Spleen (tissue), 11 donors: ENCODE data around the gene ZNF227. TPM values are rescaled to one million over a fixed set of nuclear protein-coding genes. Genes with fewer than 3 reads are reported as not detected.
"Not testable (repeated sequence)": the region's sequence is repeated elsewhere in the genome, so short reads cannot be mapped to it uniquely, and the experiment has no call there.

Experiments
- DNase-seq: peaks from one replicate; pipeline ENCODE4 v3.0.0-alpha.2; 2020
- H3K27ac ChIP-seq, 8 donors: fragments of 200-600 bp; sonication (generic) in 7 of 8; 1 replicate in 4 of 8; 2 replicates in 4 of 8; pipeline versions ENCODE4 v1.5.0 to v1.8.0; 2016 to 2021; ENCODE audit warnings: inconsistent platforms in 4 of 8, mild to moderate bottlenecking in 4 of 8, moderate library complexity in 1 of 8
- H3K27me3 ChIP-seq, 7 donors: fragments of 200-600 bp; sonication (generic) in 6 of 7; replicated peaks in 1 of 7; 1 replicate in 4 of 7; 2 replicates in 3 of 7; pipeline versions ENCODE4 v1.5.0 to v1.8.0; 2016 to 2021; ENCODE audit warnings: inconsistent platforms in 3 of 7, mild to moderate bottlenecking in 1 of 7
- H3K36me3 ChIP-seq, 6 donors: fragments of 200-600 bp; sonication (generic) in 5 of 6; 1 replicate in 4 of 6; 2 replicates in 2 of 6; pipeline versions ENCODE4 v1.5.0 to v1.8.0; 2016 to 2021; ENCODE audit warnings: inconsistent platforms in 2 of 6
- H3K4me1 ChIP-seq, 6 donors: fragments of 200-600 bp; sonication (generic) in 5 of 6; 1 replicate in 3 of 6; 2 replicates in 3 of 6; pipeline versions ENCODE4 v1.5.0 to v1.8.0; 2016 to 2021; ENCODE audit warnings: inconsistent platforms in 3 of 6
- H3K4me3 ChIP-seq, 8 donors: fragments of 200-600 bp; sonication (generic) in 7 of 8; 1 replicate in 4 of 8; 2 replicates in 4 of 8; pipeline versions ENCODE4 v1.5.0 to v1.8.0; 2016 to 2021; ENCODE audit warnings: inconsistent platforms in 4 of 8, mild to moderate bottlenecking in 4 of 8, moderate library complexity in 2 of 8
- H3K9me3 ChIP-seq, 8 donors: fragments of 200-600 bp; sonication (generic) in 7 of 8; 1 replicate in 4 of 8; 2 replicates in 4 of 8; pipeline versions ENCODE4 v1.5.0 to v1.8.0; 2016 to 2021; ENCODE audit warnings: inconsistent platforms in 4 of 8
- CTCF ChIP-seq, 11 experiments: fragments of 200-600 bp in 7 of 11; fragments of 450-650 bp in 4 of 11; sonication (generic) in 4 of 11; IDR thresholded peaks in 8 of 11; conservative IDR thresholded peaks in 3 of 11; 1 replicate in 7 of 11; 2 replicates in 4 of 11; pipeline versions ENCODE4 v1.4.0 to v1.8.0; 2016 to 2021; ENCODE audit warnings: antibody characterized with exemption in 11 of 11, inconsistent platforms in 4 of 11, mild to moderate bottlenecking in 1 of 11
- POLR2A ChIP-seq, 3 donors: fragments of 450-650 bp; IDR thresholded peaks; one replicate each; pipeline ENCODE4 v1.5.1; 2017; ENCODE audit warnings: antibody characterized with exemption in 3 of 3, mild to moderate bottlenecking in 1 of 3
- POLR2AphosphoS5 ChIP-seq, 3 donors: sonication (generic); formaldehyde crosslinking; IDR thresholded peaks; one replicate each; pipeline ENCODE4 v1.5.1; 2017; ENCODE audit warnings: antibody characterized with exemption in 3 of 3
- WGBS, 5 donors: extraction: QIAGEN DNeasy Blood & Tissue Kit in 3 of 5; methylation state at CpG; one replicate each; pipeline versions ENCODE4 v1.1.5 to v1.1.7; 2013 to 2018; 5-methylcytosine and 5-hydroxymethylcytosine counted together
- intact Hi-C: fragments of 100-400 bp; cut with DNase I; formaldehyde crosslinking; loops from one replicate; pipeline ENCODE4 v1.15.0; 2023; ENCODE audit warnings: low total_unique reads
- polyA plus RNA-seq, 3 donors: library from polyadenylated mRNA; stranded (reverse); fragments of 200-250 nt; gene quantifications; one replicate each; pipeline ENCODE4 v1.2.1, GENCODE V29; 2013
- total RNA-seq, 7 donors: library from RNA; depleted of rRNA in 3 of 7; stranded (reverse); fragments of >200 nt in 3 of 7; fragmentation: NEBNext Ultra II Directional in 4 of 7; extraction: Animal tissue kit (Norgen Biotek cat#: 25700) in 4 of 7; gene quantifications; one replicate each; pipeline versions ENCODE4 v1.1.0 to v1.2.1, GENCODE V29; 2016 to 2021
- donor health status: healthy with polysubstance abuse.
- donor health status: DM: no; HTN: no; CAD: no; lungs with moderate emphysema.
- donor health status: DM: no; HTN: no; CAD: no.
- donor health status: Bipolar disorder and iron deficiency.
- donor health status: healthy.
- donor health status: DM: no; HTN: no; CAD: no.
- donor health status: DM: yes; HTN: yes; CAD: no.

Gene ZNF227
- total and polyA plus RNA-seq, 10 donors: 4.7 to 32.6 (median 29.8) TPM

DNA sequence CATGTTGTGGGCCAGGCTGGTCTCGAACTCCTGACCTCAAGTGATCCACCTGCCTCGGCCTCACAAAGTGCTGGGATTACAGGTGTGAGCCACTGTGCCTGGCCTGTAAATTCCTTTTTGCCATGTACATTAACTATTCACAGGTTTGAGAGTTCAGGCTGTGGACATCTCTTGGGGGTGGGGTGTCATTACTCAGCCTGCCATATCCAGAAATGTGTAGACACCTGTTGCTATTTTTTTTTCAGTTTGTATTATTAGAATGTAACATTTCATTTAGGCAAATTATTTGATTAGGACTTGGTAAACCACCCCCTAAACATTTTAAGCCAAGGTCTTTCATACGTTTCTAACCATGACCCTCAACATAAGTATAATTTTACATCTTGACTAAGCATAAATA lies 20.5 kb downstream of the ZNF227 start:
- Histone ChIP-seq H3K27me3 (no peaks in the 10 kb centered on the region), H3K9me3 (peaks cover 6 to 100% (median 99%) of the 10 kb centered on the region in 8 donors), H3K4me1 (no peaks in the 10 kb centered on the region), H3K4me3 (no peak overlapping the region), H3K27ac (no peak overlapping the region), H3K36me3 (peaks cover 72 to 99% (median 92%) of the 10 kb centered on the region in 6 donors)
- DNase-seq: no peak
- TF ChIP-seq POLR2AphosphoS5 (IDR thresholded peaks at IDR 0.05) (no peak), POLR2A (IDR thresholded peaks at IDR 0.05) (no peak)
- intact Hi-C loops: no loop called here
- WGBS, 5 donors: 97 to 98% (median 98%) methylated on average over 3 of the region's 3 CpGs

GRCh38 chr19:44236384-44236783 lies 24.1 kb downstream of the ZNF227 start:
- peaks cover 48 to 77% (median 57%) of the 10 kb centered on the region in 6 donors for H3K36me3 ChIP-seq
- intact Hi-C loops: no loop called here
- WGBS, 5 donors: 97 to 99% (median 97%) methylated on average over 8 of the region's 8 CpGs

GRCh38 chr19:44252332-44252731 lies 40.0 kb downstream of the ZNF227 start:
- peaks cover 0 to 38% (median 5%) of the 10 kb centered on the region in 6 donors for H3K36me3 ChIP-seq
- H3K27me3 ChIP-seq, H3K4me1 ChIP-seq, H3K4me3 ChIP-seq, intact Hi-C loops, H3K27ac ChIP-seq, DNase-seq: not testable (repeated sequence)
- 91 to 100% (median 94%) methylated on average over 2 of the region's 2 CpGs for WGBS, 5 donors
- peaks cover 38 to 100% (median 100%) of the 10 kb centered on the region in 8 donors for H3K9me3 ChIP-seq

More at GRCh38 chr19:44236384-44236783, 24.1 kb downstream of the ZNF227 start:
- Histone ChIP-seq H3K4me3 (no peak overlapping the region), H3K27ac (no peak overlapping the region), H3K4me1 (no peaks in the 10 kb centered on the region), H3K9me3 (peaks cover 17 to 100% (median 100%) of the 10 kb centered on the region in 8 donors), H3K27me3 (no peaks in the 10 kb centered on the region)
- no peak for TF ChIP-seq POLR2AphosphoS5 (IDR thresholded peaks at IDR 0.05)
- TF ChIP-seq POLR2A (IDR thresholded peaks at IDR 0.05): no peak
- TF ChIP-seq CTCF (IDR thresholded peaks at IDR 0.05 in 8 of 11, conservative IDR thresholded peaks at IDR 0.05 in 3 of 11): no peak
- no peak for DNase-seq

- H3K27me3 ChIP-seq, H3K4me1 ChIP-seq, H3K27ac ChIP-seq, DNase-seq, intact Hi-C loops, H3K4me3 ChIP-seq: not testable (repeated sequence)
- Histone ChIP-seq H3K36me3 (peaks cover 0 to 27% (median 2%) of the 10 kb centered on the region in 6 donors), H3K9me3 (peaks cover 29 to 100% (median 100%) of the 10 kb centered on the region in 8 donors)
- 85 to 98% (median 91%) methylated on average over 2 of the region's 2 CpGs for WGBS, 5 donors
These were observed 41.1 kb downstream of the ZNF227 start for GRCh38 chr19:44253392-44253791.

- no peak for DNase-seq
- Histone ChIP-seq H3K27me3 (no peaks in the 10 kb centered on the region), H3K4me3 (no peak overlapping the region), H3K27ac (no peak overlapping the region), H3K36me3 (peaks cover 0 to 16% (median 0%) of the 10 kb centered on the region in 6 donors), H3K4me1 (no peaks in the 10 kb centered on the region), H3K9me3 (peaks cover 23 to 100% (median 100%) of the 10 kb centered on the region in 8 donors)
- TF ChIP-seq POLR2A (IDR thresholded peaks at IDR 0.05): no peak
- intact Hi-C loops: no loop called here
- WGBS, 5 donors: 94 to 99% (median 97%) methylated on average over 2 of the region's 2 CpGs
These were observed 42.2 kb downstream of the ZNF227 start for GRCh38 chr19:44254496-44254895.

GRCh38 chr19:44255705-44256411 lies 43.5 kb downstream of the ZNF227 start:
- H3K4me1 ChIP-seq: peaks cover 0 to 8% (median 0%) of the 10 kb centered on the region in 6 donors
- no peaks in the 10 kb centered on the region for H3K27me3 ChIP-seq
- DNase-seq: no peak
- intact Hi-C loops: no loop called here
- no peak for TF ChIP-seq POLR2A (IDR thresholded peaks at IDR 0.05)
- no peak for TF ChIP-seq CTCF (IDR thresholded peaks at IDR 0.05 in 8 of 11, conservative IDR thresholded peaks at IDR 0.05 in 3 of 11)
- TF ChIP-seq POLR2AphosphoS5 (IDR thresholded peaks at IDR 0.05): no peak
- peaks cover 20 to 100% (median 100%) of the 10 kb centered on the region in 8 donors for H3K9me3 ChIP-seq
- no peak overlapping the region for H3K27ac ChIP-seq
- H3K36me3 ChIP-seq: peaks cover 0 to 12% (median 0%) of the 10 kb centered on the region in 6 donors
- no peak overlapping the region for H3K4me3 ChIP-seq
